GM23338 (cell line): ENCODE measurements around the gene SEC61A1. TPM values are rescaled to one million over a fixed set of nuclear protein-coding genes. Genes with fewer than 3 reads are reported as not detected.

ENCODE experiments used
- ATAC-seq: fragments of 200-7000 bp; cut with Tn5 transposase; 3 replicates; pipeline ENCODE4 v1.9.1; 2020
- DNase-seq: peaks from one replicate; pipeline ENCODE4 v3.0.0-alpha.2; 2015; ENCODE audit warnings: low spot score
- H2AFZ ChIP-seq: fragments of 200-600 bp; sonication (generic); 2 replicates; pipeline ENCODE4 v1.8.0; 2016; ENCODE audit warnings: antibody characterized with exemption, mild to moderate bottlenecking, moderate library complexity
- H3F3A ChIP-seq: fragments of 200-600 bp; sonication (generic); replicated peaks from 2 replicates; pipeline ENCODE4 v1.8.0; 2017; ENCODE audit warnings: antibody characterized with exemption, mixed run types, low read depth
- H3K27ac ChIP-seq: fragments of 200-600 bp; sonication (generic); 2 replicates; pipeline ENCODE4 v1.6.1; 2016; ENCODE audit warnings: low read depth
- H3K27me3 ChIP-seq: fragments of 200-600 bp; sonication (generic); 2 replicates; pipeline ENCODE4 v1.8.0; 2016; ENCODE audit warnings: mild to moderate bottlenecking, mixed run types, moderate library complexity; ENCODE audit not compliant: insufficient read depth
- H3K36me3 ChIP-seq: fragments of 200-600 bp; sonication (generic); 2 replicates; pipeline ENCODE4 v1.8.0; 2016; ENCODE audit warnings: mild to moderate bottlenecking; ENCODE audit not compliant: insufficient read depth
- H3K4me1 ChIP-seq: fragments of 200-600 bp; sonication (generic); 2 replicates; pipeline ENCODE4 v1.8.0; 2016; ENCODE audit warnings: mild to moderate bottlenecking, moderate library complexity; ENCODE audit not compliant: insufficient read depth
- H3K4me2 ChIP-seq: fragments of 200-600 bp; sonication (generic); 2 replicates; pipeline ENCODE4 v1.7.1; 2017; ENCODE audit warnings: mixed run types
- H3K4me3 ChIP-seq: fragments of 200-600 bp; sonication (generic); 2 replicates; pipeline ENCODE4 v1.6.1; 2016; ENCODE audit warnings: mixed run types
- H3K79me2 ChIP-seq: fragments of 200-600 bp; sonication (generic); replicated peaks from 2 replicates; pipeline ENCODE4 v1.8.0; 2017; ENCODE audit warnings: mild to moderate bottlenecking; ENCODE audit not compliant: insufficient read depth
- H3K9me2 ChIP-seq: fragments of 200-600 bp; sonication (generic); 2 replicates; pipeline ENCODE4 v1.8.0; 2017; ENCODE audit not compliant: insufficient read depth
- H4K20me1 ChIP-seq: fragments of 200-600 bp; sonication (generic); replicated peaks from 2 replicates; pipeline ENCODE4 v1.8.0; 2017; ENCODE audit warnings: mild to moderate bottlenecking; ENCODE audit not compliant: insufficient read depth
- H3K27ac Mint-ChIP-seq: 2 replicates; pipeline ENCODE4 v1.8.0; 2020; ENCODE audit warnings: inconsistent platforms, mild to moderate bottlenecking, moderate library complexity, mixed read lengths
- H3K27me3 Mint-ChIP-seq: 3 replicates; pipeline ENCODE4 v1.8.0; 2022; ENCODE audit warnings: low read depth, mild to moderate bottlenecking, moderate library complexity, mixed read lengths, inconsistent platforms; ENCODE audit not compliant: insufficient read depth, poor library complexity
- H3K36me3 Mint-ChIP-seq: 3 replicates; pipeline ENCODE4 v1.8.0; 2021; ENCODE audit warnings: low read depth, mild to moderate bottlenecking, inconsistent platforms, moderate library complexity, mixed read lengths
- H3K4me1 Mint-ChIP-seq: 3 replicates; pipeline ENCODE4 v1.8.0; 2020; ENCODE audit warnings: mild to moderate bottlenecking, inconsistent platforms, mixed read lengths
- H3K4me3 Mint-ChIP-seq: 3 replicates; pipeline ENCODE4 v1.8.0; 2021; ENCODE audit warnings: moderate library complexity, mild to moderate bottlenecking, inconsistent platforms, mixed read lengths
- H3K9me3 Mint-ChIP-seq: 3 replicates; pipeline ENCODE4 v1.8.0; 2020; ENCODE audit warnings: moderate library complexity, mild to moderate bottlenecking, inconsistent platforms, mixed read lengths
- ETS1 ChIP-seq: IDR thresholded peaks from 2 replicates; pipeline ENCODE4 v1.6.1; 2016; ENCODE audit warnings: antibody characterized with exemption
- EZH2phosphoT487 ChIP-seq: fragments of 200-600 bp; sonication (generic); IDR thresholded peaks from one replicate; pipeline ENCODE4 v1.8.1; 2018; ENCODE audit warnings: antibody characterized with exemption; ENCODE audit not compliant: unreplicated experiment
- NANOG ChIP-seq: IDR thresholded peaks from 2 replicates; pipeline ENCODE4 v1.6.1; 2016; ENCODE audit warnings: antibody characterized with exemption, borderline replicate concordance
- ZNF331 ChIP-seq: fragments of 250-450 bp; sonication (Bioruptor Pico); IDR thresholded peaks from 2 replicates; pipeline ENCODE4 v1.5.0; 2020; ENCODE audit warnings: low read depth, mild to moderate bottlenecking, moderate library complexity
- ZNF462 ChIP-seq: fragments of 250-450 bp; sonication (Bioruptor Pico); IDR thresholded peaks from 2 replicates; pipeline ENCODE4 v1.5.0; 2020; ENCODE audit warnings: mild to moderate bottlenecking, moderate library complexity
- polyA plus RNA-seq: library from polyadenylated mRNA; unstranded; fragments of >200 nt; fragmentation: Nextera tagmentation; extraction: Ambion mirVana; gene quantifications from 2 replicates; pipeline ENCODE4 v1.2.1, GENCODE V29; 2016
- total RNA-seq: library from RNA; depleted of rRNA; stranded (reverse); fragments of >200 nt; shearing (Covaris generic); gene quantifications from 2 replicates; pipeline ENCODE4 v1.2.3, GENCODE V29; 2014

Gene SEC61A1
- total and polyA plus RNA-seq, 2 experiments from 2014 or later = 44.8 to 184 TPM

- TF ChIP-seq ZNF462 (CRISPR knock-in tag) = no peak
- no peak for TF ChIP-seq ETS1
Observed at GRCh38 chr3:128053614-128054013, 1.4 kb downstream of the SEC61A1 start (continued).

- H3K27me3 ChIP-seq = no peaks in the 10 kb centered on the region
- H2AFZ ChIP-seq = no peak overlapping the region
- Mint-ChIP-seq H3K27ac (no peak overlapping the region), H3K36me3 (peaks cover 54% of the 10 kb centered on the region), H3K4me1 (peaks cover 20% of the 10 kb centered on the region), H3K4me3 (peak overlapping the region; percentile 87; the same call in 2 of the 3 replicates), H3K27me3 (peaks cover 5% of the 10 kb centered on the region), H3K9me3 (no peaks in the 10 kb centered on the region)
- DNase-seq (no peak), ATAC-seq (no peak)
- no peak overlapping the region for H3K27ac ChIP-seq
- H3K4me2 ChIP-seq = peak overlapping the region; percentile 88; the same call in 1 of the 2 replicates
- peaks cover 49% of the 10 kb centered on the region for H3K36me3 ChIP-seq
- peaks cover 36% of the 10 kb centered on the region for H3K79me2 ChIP-seq
- H3K9me2 ChIP-seq = no peaks in the 10 kb centered on the region
- H3K4me1 ChIP-seq = peaks cover 15% of the 10 kb centered on the region
- H3K4me3 ChIP-seq = no peak overlapping the region; the same call in 1 of the 2 replicates
- H4K20me1 ChIP-seq = peaks cover 17% of the 10 kb centered on the region
- 0 out of 2 replicates have a peak, but pooled peaks cover 2% of the 10 kb centered on the region for H3F3A ChIP-seq
- TF ChIP-seq ZNF462 (CRISPR knock-in tag) = no peak
- no peak for TF ChIP-seq ZNF331 (CRISPR knock-in tag)
- TF ChIP-seq ETS1 = no peak
- no peak for TF ChIP-seq NANOG
- TF ChIP-seq EZH2phosphoT487 = no peak
Observed at GRCh38 chr3:128054367-128054766, 2.1 kb downstream of the SEC61A1 start.
